GM12873 (cell line): ENCODE measurements around the gene PTPRH.

ENCODE experiments used
- TF ChIP-seq, protein P1 (sequence below): IDR thresholded peaks from 2 replicates; pipeline ENCODE4 v1.5.1; 2012; ENCODE audit warnings: low read depth, mild to moderate bottlenecking, moderate library complexity, low read length, control low read depth; ENCODE audit not compliant: insufficient read depth; ENCODE audit errors: missing control alignments

Gene PTPRH

DNA sequence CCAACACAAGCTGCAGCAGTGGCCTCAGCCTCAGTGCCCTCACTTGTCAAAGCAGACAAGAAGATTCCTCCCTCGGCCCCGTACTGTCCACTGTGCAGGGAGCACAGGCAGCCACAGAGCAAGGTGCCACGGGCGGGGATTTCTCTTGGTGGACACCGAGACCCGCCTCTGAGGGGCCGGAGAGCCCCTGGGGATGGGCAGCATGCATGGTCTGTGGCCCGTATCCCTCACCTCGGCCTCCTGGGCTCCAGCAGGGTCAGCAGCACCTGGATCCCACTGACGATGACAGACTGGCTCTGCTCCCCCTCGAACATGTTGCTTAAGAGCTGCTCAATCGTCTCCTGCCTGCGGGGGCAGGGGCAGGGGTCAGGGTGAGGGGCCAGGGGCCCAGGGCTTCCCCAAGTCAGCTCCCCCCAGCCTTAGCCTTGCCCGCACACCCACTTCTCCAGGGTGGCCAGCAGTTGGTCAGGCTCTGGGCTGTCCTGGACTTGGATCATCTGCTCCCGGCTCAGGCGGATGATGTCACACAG is 32.7 kb upstream of the PTPRH start:
- TF ChIP-seq, protein P1, sequence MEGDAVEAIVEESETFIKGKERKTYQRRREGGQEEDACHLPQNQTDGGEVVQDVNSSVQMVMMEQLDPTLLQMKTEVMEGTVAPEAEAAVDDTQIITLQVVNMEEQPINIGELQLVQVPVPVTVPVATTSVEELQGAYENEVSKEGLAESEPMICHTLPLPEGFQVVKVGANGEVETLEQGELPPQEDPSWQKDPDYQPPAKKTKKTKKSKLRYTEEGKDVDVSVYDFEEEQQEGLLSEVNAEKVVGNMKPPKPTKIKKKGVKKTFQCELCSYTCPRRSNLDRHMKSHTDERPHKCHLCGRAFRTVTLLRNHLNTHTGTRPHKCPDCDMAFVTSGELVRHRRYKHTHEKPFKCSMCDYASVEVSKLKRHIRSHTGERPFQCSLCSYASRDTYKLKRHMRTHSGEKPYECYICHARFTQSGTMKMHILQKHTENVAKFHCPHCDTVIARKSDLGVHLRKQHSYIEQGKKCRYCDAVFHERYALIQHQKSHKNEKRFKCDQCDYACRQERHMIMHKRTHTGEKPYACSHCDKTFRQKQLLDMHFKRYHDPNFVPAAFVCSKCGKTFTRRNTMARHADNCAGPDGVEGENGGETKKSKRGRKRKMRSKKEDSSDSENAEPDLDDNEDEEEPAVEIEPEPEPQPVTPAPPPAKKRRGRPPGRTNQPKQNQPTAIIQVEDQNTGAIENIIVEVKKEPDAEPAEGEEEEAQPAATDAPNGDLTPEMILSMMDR: no peak

DNA sequence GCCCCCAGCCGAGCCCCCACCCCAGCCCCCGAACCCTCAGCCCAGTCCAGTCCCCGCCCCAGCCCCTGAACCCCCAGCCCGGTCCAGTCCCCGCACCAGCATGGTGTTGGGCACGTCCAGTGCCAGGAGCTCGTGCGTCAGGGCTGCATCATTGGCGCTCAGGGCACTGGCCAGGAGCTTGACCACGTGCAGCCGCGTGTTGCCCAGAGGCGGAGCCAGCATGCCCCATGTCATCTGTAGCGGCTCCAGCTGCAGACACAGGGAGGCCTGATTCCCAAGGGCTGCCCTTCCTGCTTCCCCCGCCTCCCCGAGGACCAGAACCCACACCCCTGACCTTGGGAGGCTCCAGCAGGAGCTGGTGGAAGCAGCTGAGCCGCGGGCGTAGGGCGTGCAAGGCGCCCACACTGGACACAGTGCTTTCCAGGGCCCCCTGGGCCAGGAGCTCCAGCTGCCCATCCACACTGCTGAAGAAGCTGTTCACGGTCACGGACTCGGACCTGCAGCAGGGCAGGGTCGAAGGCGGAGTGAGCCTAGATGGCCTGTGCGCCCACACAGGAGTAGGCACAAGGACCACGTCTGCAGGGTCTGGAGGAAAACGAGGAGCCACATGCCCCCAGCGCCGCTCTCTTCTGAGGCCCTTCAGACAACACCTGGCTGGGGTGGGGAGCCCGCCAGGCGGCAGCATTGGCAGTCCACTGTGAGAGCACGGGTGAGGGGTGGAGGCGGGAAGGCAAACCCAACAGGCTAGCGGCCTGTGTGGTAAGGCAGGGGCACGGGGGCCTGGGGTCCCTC is 32.0 kb upstream of the PTPRH start:
- TF ChIP-seq, protein P1: no peak

DNA sequence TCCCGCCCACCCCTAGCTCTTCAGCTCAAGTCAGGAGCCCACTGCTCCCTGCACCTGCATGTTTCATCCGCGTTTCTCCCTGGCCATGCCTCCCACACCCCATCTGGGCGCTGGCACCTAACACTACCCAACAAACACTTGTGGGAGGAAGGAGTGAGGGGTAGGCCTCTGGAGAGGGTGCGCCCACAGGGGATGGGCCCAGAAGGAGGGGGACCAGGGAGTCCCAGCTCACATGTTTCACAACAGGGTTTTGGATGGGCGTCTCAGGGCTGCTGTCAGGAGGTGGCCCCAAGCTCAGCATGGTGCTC is 31.4 kb upstream of the PTPRH start:
- TF ChIP-seq, protein P1: no peak

DNA sequence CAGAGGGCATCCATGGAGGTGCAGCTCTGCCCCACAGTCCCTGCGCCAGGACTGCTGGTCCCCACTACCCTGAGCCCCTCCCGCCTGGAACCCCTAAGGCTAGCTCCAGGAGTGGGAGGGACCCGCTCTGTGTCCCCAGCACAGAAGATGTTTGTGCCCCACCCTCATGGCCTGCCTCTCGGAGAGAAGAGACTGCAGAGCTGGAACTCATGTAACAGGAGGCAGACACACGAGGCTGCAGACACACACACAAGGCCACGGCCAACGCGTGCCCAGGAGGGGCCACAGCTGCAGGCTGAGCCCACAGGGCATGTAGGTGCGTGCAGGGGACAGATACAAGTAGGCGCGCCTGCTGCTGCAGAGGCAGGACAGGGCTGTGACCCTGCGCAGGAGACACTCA is 29.7 kb upstream of the PTPRH start:
- TF ChIP-seq, protein P1: no peak

DNA sequence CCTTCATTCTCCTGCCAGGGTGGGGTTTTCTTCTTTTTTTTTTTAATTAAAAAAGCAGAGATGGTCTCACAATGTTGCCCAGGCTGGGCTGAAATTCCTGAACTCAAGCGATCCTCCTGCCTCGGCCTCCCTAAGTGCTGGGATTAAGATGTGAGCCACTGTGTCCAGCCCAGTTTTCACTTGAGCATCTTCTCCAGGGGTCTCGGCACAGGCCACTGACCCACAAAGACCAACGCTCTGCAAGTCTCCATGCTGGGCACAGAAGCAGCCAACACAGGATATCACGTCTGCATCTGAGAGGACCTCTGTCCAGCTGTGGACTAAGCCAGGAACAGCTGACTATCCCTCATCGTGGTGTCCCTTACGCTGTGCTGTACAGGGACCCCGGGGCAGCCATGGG is 28.7 kb upstream of the PTPRH start:
- TF ChIP-seq, protein P1: no peak

DNA sequence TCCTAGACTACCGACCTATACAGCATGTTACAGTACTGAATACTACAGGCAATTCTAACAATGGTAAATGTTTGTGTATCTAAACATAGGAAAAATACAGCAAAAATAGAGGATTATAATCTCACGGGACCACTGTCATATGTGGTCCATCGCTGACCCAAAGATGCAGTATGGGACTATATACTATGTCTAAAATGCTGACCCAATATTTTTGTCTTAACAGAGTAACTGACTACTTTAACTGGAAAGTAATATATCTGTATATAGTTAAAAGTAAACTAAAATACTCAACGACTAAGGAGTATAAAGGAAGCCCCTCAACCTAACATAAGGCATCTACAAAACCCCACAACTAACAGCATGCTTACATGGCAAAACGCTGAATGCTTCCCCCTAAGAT is 23.7 kb upstream of the PTPRH start:
- TF ChIP-seq, protein P1: no peak

DNA sequence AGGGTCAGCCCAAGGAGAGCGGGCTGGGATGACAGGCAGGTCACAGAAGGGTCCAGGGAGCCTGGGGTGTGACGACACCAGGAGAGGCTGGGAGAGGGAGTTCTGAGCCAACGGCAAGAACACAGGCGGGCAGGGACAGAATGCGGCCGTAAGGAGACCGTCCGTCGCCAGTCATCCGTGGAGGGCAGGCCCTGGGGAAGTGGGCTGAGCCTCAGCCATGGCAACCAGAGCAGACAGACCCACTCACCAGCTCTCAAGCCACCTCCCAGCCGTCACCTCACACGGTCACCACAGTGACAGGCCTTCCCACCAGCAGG is 22.9 kb upstream of the PTPRH start:
- TF ChIP-seq, protein P1: no peak
